HepG2 (cell line): ENCODE measurements around the gene FAM216A. TPM values are rescaled to one million over a fixed set of nuclear protein-coding genes. Genes with fewer than 3 reads are reported as not detected.

Source experiments
- ATM ChIP-seq: fragments of 450-650 bp; IDR thresholded peaks from 2 replicates; pipeline ENCODE4 v1.7.1; 2017; ENCODE audit warnings: mild to moderate bottlenecking, borderline replicate concordance
- ATRX ChIP-seq: sonication (generic); formaldehyde crosslinking; IDR thresholded peaks from 2 replicates; pipeline ENCODE4 v1.4.0; 2020; ENCODE audit warnings: missing genetic modification reagents, borderline replicate concordance
- CEBPB ChIP-seq: IDR thresholded peaks from 2 replicates; pipeline ENCODE4 v1.6.1; 2011; ENCODE audit warnings: low read depth, low read length, improper control_type of control experiment, borderline replicate concordance
- CENPX ChIP-seq: sonication (generic); formaldehyde crosslinking; IDR thresholded peaks from 2 replicates; pipeline ENCODE4 v1.9.0; 2021; ENCODE audit warnings: mild to moderate bottlenecking, missing genetic modification reagents, moderate library complexity
- HBP1 ChIP-seq: IDR thresholded peaks from 2 replicates; pipeline ENCODE4 v1.6.1; 2016; ENCODE audit warnings: low read depth, control low read depth
- KAT7 ChIP-seq: IDR thresholded peaks from 2 replicates; pipeline ENCODE4 v1.6.1; 2018; ENCODE audit warnings: borderline replicate concordance, missing compliant biosample characterization
- MEIS1 ChIP-seq: sonication (generic); formaldehyde crosslinking; IDR thresholded peaks from 2 replicates; pipeline ENCODE4 v1.9.0; 2021; ENCODE audit warnings: mild to moderate bottlenecking, missing genetic modification reagents, moderate library complexity, borderline replicate concordance
- MIXL1 ChIP-seq: IDR thresholded peaks from 2 replicates; pipeline ENCODE4 v1.6.1; 2016
- NFRKB ChIP-seq: fragments of 450-650 bp; IDR thresholded peaks from 2 replicates; pipeline ENCODE4 v1.6.1; 2017
- POLR2G ChIP-seq: fragments of 200-400 bp; formaldehyde crosslinking; IDR thresholded peaks from 2 replicates; pipeline ENCODE4 v1.6.1; 2018; ENCODE audit warnings: mild to moderate bottlenecking, low read depth, low read length, moderate library complexity
- RARG ChIP-seq: sonication (generic); formaldehyde crosslinking; IDR thresholded peaks from 2 replicates; pipeline ENCODE4 v1.4.0; 2020; ENCODE audit warnings: low read depth, mild to moderate bottlenecking, missing genetic modification reagents
- SETDB1 ChIP-seq: sonication (generic); formaldehyde crosslinking; IDR thresholded peaks from 2 replicates; pipeline ENCODE4 v1.5.1; 2020; ENCODE audit warnings: missing genetic modification reagents, mild to moderate bottlenecking, borderline replicate concordance
- SMAD9 ChIP-seq: sonication (generic); formaldehyde crosslinking; IDR thresholded peaks from 2 replicates; pipeline ENCODE4 v1.5.1; 2020; ENCODE audit warnings: mild to moderate bottlenecking, missing genetic modification reagents
- SSRP1 ChIP-seq: IDR thresholded peaks from 2 replicates; pipeline ENCODE4 v1.6.1; 2016; ENCODE audit warnings: control low read depth
- SUZ12 ChIP-seq: fragments of 150-350 bp; IDR thresholded peaks from 2 replicates; pipeline ENCODE4 v1.6.1; 2014; ENCODE audit warnings: low read depth, low read length
- THAP7 ChIP-seq: sonication (generic); formaldehyde crosslinking; IDR thresholded peaks from 2 replicates; pipeline ENCODE4 v1.8.1; 2023; ENCODE audit warnings: mild to moderate bottlenecking, missing genetic modification reagents
- TP53 ChIP-seq: sonication (generic); formaldehyde crosslinking; conservative IDR thresholded peaks from 2 replicates; pipeline ENCODE4 v1.4.0; 2020; ENCODE audit warnings: missing genetic modification reagents
- ZBTB3 ChIP-seq: sonication (generic); formaldehyde crosslinking; IDR thresholded peaks from 2 replicates; pipeline ENCODE4 v1.4.0; 2020; ENCODE audit warnings: low read depth, mild to moderate bottlenecking, moderate library complexity, missing genetic modification reagents, borderline replicate concordance
- ZC3H13 ChIP-seq: sonication (generic); formaldehyde crosslinking; IDR thresholded peaks from 2 replicates; pipeline ENCODE4 v1.8.1; 2023; ENCODE audit warnings: mild to moderate bottlenecking, missing genetic modification reagents, moderate library complexity
- ZFP1 ChIP-seq: IDR thresholded peaks from 2 replicates; pipeline ENCODE4 v1.6.1; 2016
- ZFX ChIP-seq: sonication (generic); formaldehyde crosslinking; IDR thresholded peaks from 2 replicates; pipeline ENCODE4 v1.4.0; 2020; ENCODE audit warnings: mild to moderate bottlenecking, low read depth, missing genetic modification reagents, moderate library complexity
- ZNF138 ChIP-seq: sonication (generic); formaldehyde crosslinking; IDR thresholded peaks from 2 replicates; pipeline ENCODE4 v1.5.0; 2020; ENCODE audit warnings: mild to moderate bottlenecking, low read depth, missing genetic modification reagents
- ZNF256 ChIP-seq: sonication (generic); formaldehyde crosslinking; conservative IDR thresholded peaks from 2 replicates; pipeline ENCODE4 v1.4.0; 2020; ENCODE audit warnings: missing genetic modification reagents
- ZNF292 ChIP-seq: sonication (generic); formaldehyde crosslinking; IDR thresholded peaks from 2 replicates; pipeline ENCODE4 v1.8.1; 2022; ENCODE audit warnings: mild to moderate bottlenecking, low read depth, missing genetic modification reagents, borderline replicate concordance
- ZNF33A ChIP-seq: sonication (generic); formaldehyde crosslinking; IDR thresholded peaks from 2 replicates; pipeline ENCODE4 v1.5.1; 2020; ENCODE audit warnings: missing genetic modification reagents, mild to moderate bottlenecking, moderate library complexity, borderline replicate concordance
- ZNF501 ChIP-seq: sonication (generic); formaldehyde crosslinking; IDR thresholded peaks from 2 replicates; pipeline ENCODE4 v1.5.1; 2020; ENCODE audit warnings: mild to moderate bottlenecking, moderate library complexity, missing genetic modification reagents
- ZNF510 ChIP-seq: sonication (generic); formaldehyde crosslinking; IDR thresholded peaks from 2 replicates; pipeline ENCODE4 v1.4.0; 2020; ENCODE audit warnings: low read depth, mild to moderate bottlenecking, missing genetic modification reagents
- ZNF567 ChIP-seq: sonication (generic); formaldehyde crosslinking; IDR thresholded peaks from 2 replicates; pipeline ENCODE4 v1.8.1; 2023; ENCODE audit warnings: mild to moderate bottlenecking, missing genetic modification reagents, borderline replicate concordance
- polyA plus RNA-seq, 8 experiments: library from polyadenylated mRNA; depleted of rRNA in 3 of 8; stranded (reverse) in 7 of 8; unstranded in 1 of 8; fragments of >200 nt; fragmentation: Illumina TruSeq in 4 of 8; extraction: Trizol in 4 of 8; gene quantifications; 2 replicates each; pipeline versions ENCODE4 v1.2.1 to v1.2.3, GENCODE V29; 2011 to 2016; ENCODE audit warnings: low read depth in 4 of 8, missing spikeins in 1 of 8, mixed read lengths in 1 of 8; ENCODE audit not compliant: insufficient read depth in 1 of 8
- total RNA-seq, 5 experiments: library from RNA; depleted of rRNA; stranded (reverse); fragments of >200 nt; fragmentation: Illumina TruSeq; extraction: Trizol; gene quantifications; 2 replicates each; pipeline ENCODE4 v1.2.3, GENCODE V29; 2016; ENCODE audit warnings: low read depth in 1 of 5
- TF ChIP-seq, protein P1 (sequence below): sonication (generic); formaldehyde crosslinking; IDR thresholded peaks from 2 replicates; pipeline ENCODE4 v1.4.0; 2020; ENCODE audit warnings: mild to moderate bottlenecking, missing genetic modification reagents
- TF ChIP-seq, protein P2 (sequence below): sonication (generic); formaldehyde crosslinking; IDR thresholded peaks from 2 replicates; pipeline ENCODE4 v1.5.1; 2020; ENCODE audit warnings: mild to moderate bottlenecking, moderate library complexity, missing genetic modification reagents

FAM216A gene
- total and polyA plus RNA-seq, 2 of the 13 experiments (the other 11 are each of a cell fraction or from before 2014, with no cell fraction given) = 20.3 to 31.2 TPM

DNA sequence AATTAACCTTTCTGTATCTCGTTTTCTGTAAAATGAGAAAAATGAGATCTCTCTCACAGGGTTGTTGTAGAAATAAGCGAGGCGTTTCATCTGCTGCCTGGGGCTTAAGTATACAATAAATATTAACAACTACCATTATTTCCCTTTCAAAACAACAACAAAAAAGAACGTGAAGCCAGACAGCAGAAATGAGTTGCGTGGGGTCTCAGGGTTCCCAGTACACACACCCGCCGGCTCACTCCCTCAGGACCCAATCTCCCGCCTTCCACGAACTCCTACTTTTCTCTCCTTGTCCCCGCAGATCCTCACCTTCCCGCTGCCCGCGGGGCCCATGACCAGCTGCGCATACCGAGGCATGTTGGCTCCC lies 815 bp upstream of the FAM216A start (continued):
- TF ChIP-seq ATRX (CRISPR knock-in tag) = no peak
- TF ChIP-seq, protein P1, sequence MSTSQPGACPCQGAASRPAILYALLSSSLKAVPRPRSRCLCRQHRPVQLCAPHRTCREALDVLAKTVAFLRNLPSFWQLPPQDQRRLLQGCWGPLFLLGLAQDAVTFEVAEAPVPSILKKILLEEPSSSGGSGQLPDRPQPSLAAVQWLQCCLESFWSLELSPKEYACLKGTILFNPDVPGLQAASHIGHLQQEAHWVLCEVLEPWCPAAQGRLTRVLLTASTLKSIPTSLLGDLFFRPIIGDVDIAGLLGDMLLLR (CRISPR knock-in tag) = no peak
- TF ChIP-seq SSRP1 (CRISPR knock-in tag) = no peak
- TF ChIP-seq ZNF510 (CRISPR knock-in tag) = no peak
- TF ChIP-seq ZNF138 (CRISPR knock-in tag) = no peak
- TF ChIP-seq KAT7 = no peak; the same call in 1 of the 2 replicates
- TF ChIP-seq ATM = no peak
- TF ChIP-seq SMAD9 (CRISPR knock-in tag) = no peak
- TF ChIP-seq, protein P2, sequence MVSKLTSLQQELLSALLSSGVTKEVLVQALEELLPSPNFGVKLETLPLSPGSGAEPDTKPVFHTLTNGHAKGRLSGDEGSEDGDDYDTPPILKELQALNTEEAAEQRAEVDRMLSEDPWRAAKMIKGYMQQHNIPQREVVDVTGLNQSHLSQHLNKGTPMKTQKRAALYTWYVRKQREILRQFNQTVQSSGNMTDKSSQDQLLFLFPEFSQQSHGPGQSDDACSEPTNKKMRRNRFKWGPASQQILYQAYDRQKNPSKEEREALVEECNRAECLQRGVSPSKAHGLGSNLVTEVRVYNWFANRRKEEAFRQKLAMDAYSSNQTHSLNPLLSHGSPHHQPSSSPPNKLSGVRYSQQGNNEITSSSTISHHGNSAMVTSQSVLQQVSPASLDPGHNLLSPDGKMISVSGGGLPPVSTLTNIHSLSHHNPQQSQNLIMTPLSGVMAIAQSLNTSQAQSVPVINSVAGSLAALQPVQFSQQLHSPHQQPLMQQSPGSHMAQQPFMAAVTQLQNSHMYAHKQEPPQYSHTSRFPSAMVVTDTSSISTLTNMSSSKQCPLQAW = no peak
- 0 out of 2 replicates have a peak, but pooled peaks have one; percentile 35 for TF ChIP-seq ZC3H13 (CRISPR knock-in tag)
- peak; percentile 14; the same call in 1 of the 2 replicates for TF ChIP-seq THAP7 (CRISPR knock-in tag)
- no peak for TF ChIP-seq CEBPB
- no peak for TF ChIP-seq ZNF501 (CRISPR knock-in tag)
- no peak for TF ChIP-seq SETDB1 (CRISPR knock-in tag)
- TF ChIP-seq TP53 (CRISPR knock-in tag) = no peak
- TF ChIP-seq HBP1 (CRISPR knock-in tag) = 0 out of 2 replicates have a peak, but pooled peaks have one; percentile 51
- 0 out of 2 replicates have a peak, but pooled peaks have one; percentile 2 for TF ChIP-seq ZNF256
- no peak for TF ChIP-seq RARG (CRISPR knock-in tag)
- TF ChIP-seq ZNF292 = no peak
- TF ChIP-seq MEIS1 (CRISPR knock-in tag) = no peak
- 0 out of 2 replicates have a peak, but pooled peaks have one; percentile 33 for TF ChIP-seq ZFX
- peak; percentile 91; the same call in 1 of the 2 replicates for TF ChIP-seq POLR2G
- TF ChIP-seq ZBTB3 = 0 out of 2 replicates have a peak, but pooled peaks have one; percentile 8
- TF ChIP-seq ZNF567 = no peak
- TF ChIP-seq SUZ12 = no peak
- TF ChIP-seq ZNF33A (CRISPR knock-in tag) = no peak
- no peak for TF ChIP-seq ZFP1 (CRISPR knock-in tag)
- no peak for TF ChIP-seq CENPX (CRISPR knock-in tag)
- TF ChIP-seq MIXL1 (CRISPR knock-in tag) = no peak
- TF ChIP-seq NFRKB = 0 out of 2 replicates have a peak, but pooled peaks have one; percentile 17
